HG02678 (cell line): Measurements from ENCODE around the gene CUL3.
"Not testable (repeated sequence)": the region's sequence is repeated elsewhere in the genome, so short reads cannot be mapped to it uniquely, and the experiment has no call there.

Experiments used
- ATAC-seq: cut with Tn5 transposase; IDR thresholded peaks from one replicate; pipeline ENCODE4 v1.9.1; 2021; ENCODE audit warnings: mild to moderate bottlenecking, moderate library complexity; ENCODE audit not compliant: unreplicated experiment

Gene CUL3

GRCh38 chr2:224545884-224546644 lies 39.1 kb downstream of the CUL3 start:
- peak; percentile 47 for ATAC-seq

GRCh38 chr2:224543939-224544338 lies 41.2 kb downstream of the CUL3 start:
- ATAC-seq, result no peak

DNA sequence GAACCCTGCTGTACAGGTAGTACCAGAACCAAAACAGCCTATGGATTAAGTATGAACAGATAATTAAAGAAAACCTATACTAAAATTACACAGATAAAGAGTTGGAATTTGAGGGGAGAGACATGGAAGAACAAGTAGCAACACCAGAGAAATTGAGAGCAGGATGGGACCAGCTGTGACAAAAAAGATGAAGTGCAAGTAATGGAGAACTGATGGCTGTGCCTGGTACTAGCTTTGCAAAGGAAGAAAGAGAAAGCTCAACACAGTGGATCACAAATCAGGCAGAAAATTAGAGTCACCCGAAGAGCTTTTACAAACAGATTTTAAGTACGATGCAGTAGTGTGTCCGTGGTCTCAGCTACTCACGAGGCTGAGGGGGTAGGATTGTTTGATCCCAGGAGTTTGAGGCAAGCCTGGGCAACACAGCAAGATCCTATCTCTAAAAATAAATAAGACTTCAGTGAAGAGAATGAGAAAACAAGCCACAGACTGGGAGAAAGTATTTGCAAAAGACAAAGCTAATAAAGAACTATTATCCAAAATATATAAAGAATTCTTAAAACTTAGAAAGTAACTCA lies 46.5 kb downstream of the CUL3 start:
- no peak for ATAC-seq

DNA sequence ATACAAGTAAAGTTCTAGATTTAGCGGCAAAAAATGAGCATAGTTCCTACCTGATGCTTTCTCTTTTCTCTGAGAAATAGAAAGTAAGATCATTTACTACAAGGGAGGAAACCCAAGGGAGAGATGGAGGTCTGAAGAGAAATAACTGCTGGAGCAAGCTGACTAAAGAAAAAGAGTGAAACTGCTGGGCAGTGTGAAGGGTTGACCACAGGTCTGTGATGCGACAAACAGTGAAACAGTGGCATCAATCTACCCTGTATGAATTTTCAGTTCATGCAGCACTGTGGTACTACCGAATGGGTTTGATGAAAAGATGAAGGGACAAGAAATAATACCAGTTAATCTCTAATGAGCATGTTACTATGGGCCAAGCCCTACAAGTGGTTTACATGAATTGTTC lies 52.2 kb downstream of the CUL3 start:
- peak; percentile 70 for ATAC-seq

- ATAC-seq, result no peak
Observed at GRCh38 chr2:224532441-224532840, 52.7 kb downstream of the CUL3 start.

DNA sequence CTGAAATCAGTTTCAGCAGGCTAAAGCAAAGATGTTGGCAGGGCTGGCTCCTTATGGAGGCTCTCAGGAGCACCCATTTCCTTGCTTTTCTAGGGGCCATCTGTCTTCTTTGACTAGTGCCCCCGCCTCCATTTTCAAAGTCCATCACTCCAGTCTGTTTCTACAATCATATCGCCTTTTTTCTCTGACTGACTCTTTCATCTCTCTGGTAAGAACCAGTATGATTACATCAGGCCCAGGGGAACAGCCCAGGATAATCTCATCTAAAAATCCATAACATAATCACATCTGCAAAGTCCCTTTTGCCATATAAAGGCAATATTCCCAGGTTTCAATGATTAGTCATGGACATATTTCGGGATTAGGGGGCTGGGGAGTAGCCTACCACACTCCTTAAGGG lies 57.0 kb downstream of the CUL3 start:
- no peak for ATAC-seq

GRCh38 chr2:224525774-224526173 lies 59.4 kb downstream of the CUL3 start:
- no peak for ATAC-seq

DNA sequence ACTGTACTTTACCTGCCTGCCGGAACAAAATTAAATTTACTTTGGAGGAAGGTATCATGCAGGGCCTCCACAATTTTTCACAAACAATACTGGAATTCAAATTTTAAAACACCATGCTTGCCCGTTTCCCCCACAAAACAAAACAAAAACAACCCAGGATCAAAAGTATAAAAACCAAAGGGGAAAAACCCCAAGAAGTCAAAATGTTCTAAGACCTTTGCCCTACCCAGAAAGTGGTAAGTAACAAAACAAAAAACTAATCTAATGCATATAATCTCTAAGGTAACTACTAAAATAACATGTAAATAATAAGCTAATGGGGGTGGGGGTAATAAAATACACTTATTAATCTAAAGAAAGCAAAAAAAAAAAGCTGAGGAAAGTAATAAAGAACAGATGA lies 60.5 kb downstream of the CUL3 start:
- ATAC-seq, result no peak

DNA sequence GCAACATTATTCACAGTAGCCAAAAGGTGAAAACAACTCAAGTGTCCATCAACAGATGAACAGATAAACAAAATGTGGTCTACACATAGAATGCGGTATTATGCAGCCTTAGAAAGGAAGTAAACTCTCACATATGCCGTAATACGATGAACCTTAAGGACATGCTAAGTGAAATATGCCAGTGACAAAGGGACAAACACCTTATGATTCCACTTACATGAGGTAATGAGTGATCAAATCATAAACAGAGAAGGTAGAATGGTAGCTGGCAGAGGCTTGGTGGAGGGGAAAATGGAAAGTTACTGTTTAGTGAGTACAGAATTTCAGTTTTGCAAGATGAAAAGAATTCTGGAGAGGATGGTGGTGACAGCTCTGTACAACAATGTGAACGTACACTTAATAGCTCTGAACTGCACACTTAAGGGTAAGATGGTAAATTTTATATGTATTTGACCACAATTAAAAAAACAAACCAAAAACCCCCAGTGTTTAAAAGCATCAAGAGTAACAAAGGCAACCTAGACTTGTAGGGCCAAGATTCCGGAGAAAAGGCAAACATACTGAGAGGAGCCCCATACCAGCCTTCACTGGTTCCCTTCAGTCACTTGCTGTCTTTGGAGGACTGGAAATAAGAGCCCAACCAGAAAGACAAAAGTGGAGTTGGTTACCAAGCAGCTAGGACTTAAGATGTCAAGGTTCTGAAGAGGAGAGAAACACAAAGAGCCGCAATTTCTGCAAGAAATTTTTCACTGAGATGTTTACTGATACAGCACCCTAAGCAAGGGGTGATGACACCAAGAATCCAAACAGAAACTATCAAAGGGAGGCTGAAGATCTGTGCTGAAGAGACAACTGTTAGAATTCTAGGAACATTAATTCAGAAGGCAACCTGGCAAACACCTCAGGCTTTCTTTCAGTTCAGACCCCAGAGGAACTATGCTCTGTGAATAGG lies 61.3 kb downstream of the CUL3 start:
- peak; percentile 26 for ATAC-seq

- ATAC-seq, result not testable (repeated sequence)
Observed at GRCh38 chr2:224522483-224522882, 62.7 kb downstream of the CUL3 start.

DNA sequence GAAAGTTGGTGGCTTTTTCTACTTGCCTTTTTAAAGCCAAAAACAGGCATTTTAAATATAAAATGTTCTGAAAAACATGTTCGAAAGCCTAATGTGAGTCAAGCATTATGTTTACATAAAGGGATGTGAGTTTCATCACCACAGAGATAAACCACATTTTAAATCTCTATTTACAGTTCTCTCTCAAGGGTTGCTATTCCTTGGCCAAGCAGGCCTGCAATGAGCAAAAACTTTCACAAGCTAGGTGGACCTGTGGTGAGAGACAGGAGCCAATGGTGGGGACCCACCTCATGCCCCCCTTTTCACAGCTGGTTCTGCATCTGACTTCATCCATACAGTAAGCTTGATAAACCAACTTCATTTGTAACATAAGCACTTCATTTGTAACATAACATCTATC lies 65.1 kb downstream of the CUL3 start:
- ATAC-seq, result peak; percentile 71

- ATAC-seq, result no peak
Observed at GRCh38 chr2:224518806-224519580, 66.2 kb downstream of the CUL3 start.

- ATAC-seq, result no peak
Observed at GRCh38 chr2:224517963-224518362, 67.2 kb downstream of the CUL3 start.

GRCh38 chr2:224516393-224516792 lies 68.8 kb downstream of the CUL3 start:
- not testable (repeated sequence) for ATAC-seq

GRCh38 chr2:224513991-224514390 lies 71.2 kb downstream of the CUL3 start:
- no peak for ATAC-seq

GRCh38 chr2:224507789-224508188 lies 77.4 kb downstream of the CUL3 start:
- ATAC-seq, result no peak

- no peak for ATAC-seq
Observed at GRCh38 chr2:224506494-224506893, 78.7 kb downstream of the CUL3 start.

DNA sequence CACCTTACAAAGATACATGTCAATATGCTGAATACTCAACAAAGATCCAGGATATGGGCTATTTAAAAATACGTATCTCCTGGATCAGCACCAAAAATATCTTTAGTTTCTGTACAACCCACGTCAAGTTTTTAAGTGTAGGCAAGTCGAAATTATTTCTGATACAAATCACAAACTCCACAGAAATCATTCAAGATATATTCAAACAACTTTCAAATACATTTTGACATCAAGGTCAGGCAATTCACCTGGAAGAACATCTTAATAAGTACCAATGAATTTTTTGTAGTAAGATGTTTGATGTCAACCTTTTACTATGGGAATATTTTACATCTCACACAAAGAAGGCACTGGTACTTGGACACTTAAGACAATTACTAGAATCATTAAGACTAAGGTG lies 86.2 kb downstream of the CUL3 start:
- no peak for ATAC-seq

DNA sequence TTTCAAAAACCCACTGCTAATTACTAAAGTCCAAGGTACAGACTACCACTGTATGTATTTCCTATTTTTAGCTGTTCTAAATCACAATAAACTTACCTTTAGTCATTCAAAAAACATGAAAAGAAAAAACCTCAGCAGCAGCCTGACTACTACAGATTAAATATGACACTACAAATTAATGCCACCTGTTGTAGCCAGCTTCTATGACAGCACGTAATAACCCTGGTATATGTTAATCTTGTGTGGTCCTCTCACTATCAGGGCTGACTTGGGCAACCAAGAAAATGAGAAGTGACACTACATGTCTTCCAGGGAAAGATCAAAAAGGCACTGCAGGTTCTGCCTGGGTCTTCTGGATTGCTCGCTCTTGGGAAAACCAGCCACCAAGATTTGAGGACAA lies 92.6 kb downstream of the CUL3 start:
- ATAC-seq, result no peak

DNA sequence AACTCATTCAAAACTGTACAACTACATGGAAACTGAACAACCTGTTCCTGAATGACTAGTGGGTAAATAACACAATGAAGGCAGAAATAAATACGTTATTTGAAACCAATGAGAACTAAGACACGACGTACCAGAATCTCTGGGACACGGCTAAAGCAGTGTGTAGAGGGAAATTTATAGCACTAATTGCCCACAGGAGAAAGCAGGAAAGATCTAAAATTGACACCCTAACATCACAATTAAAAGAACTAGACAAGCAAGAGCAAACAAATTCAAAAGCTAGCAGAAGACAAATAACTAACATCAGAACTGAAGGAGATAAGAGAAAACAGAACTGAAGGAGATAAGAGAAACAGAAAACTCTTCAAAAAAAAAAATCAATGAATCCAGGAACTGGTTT lies 97.2 kb downstream of the CUL3 start:
- ATAC-seq, result not testable (repeated sequence)
